Mesangial cell (primary cell): ENCODE results near the gene TK1. TPM values are rescaled to one million over a fixed set of nuclear protein-coding genes. Genes with fewer than 3 reads are reported as not detected.

Experiments used
- total RNA-seq: library from RNA; depleted of rRNA; stranded (reverse); fragments of >200 nt; gene quantifications from 2 replicates; pipeline ENCODE4 v1.2.3, GENCODE V29; 2015

Gene TK1, protein sequence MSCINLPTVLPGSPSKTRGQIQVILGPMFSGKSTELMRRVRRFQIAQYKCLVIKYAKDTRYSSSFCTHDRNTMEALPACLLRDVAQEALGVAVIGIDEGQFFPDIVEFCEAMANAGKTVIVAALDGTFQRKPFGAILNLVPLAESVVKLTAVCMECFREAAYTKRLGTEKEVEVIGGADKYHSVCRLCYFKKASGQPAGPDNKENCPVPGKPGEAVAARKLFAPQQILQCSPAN
- 23.7 and 256 TPM in 2 replicates for total RNA-seq

DNA sequence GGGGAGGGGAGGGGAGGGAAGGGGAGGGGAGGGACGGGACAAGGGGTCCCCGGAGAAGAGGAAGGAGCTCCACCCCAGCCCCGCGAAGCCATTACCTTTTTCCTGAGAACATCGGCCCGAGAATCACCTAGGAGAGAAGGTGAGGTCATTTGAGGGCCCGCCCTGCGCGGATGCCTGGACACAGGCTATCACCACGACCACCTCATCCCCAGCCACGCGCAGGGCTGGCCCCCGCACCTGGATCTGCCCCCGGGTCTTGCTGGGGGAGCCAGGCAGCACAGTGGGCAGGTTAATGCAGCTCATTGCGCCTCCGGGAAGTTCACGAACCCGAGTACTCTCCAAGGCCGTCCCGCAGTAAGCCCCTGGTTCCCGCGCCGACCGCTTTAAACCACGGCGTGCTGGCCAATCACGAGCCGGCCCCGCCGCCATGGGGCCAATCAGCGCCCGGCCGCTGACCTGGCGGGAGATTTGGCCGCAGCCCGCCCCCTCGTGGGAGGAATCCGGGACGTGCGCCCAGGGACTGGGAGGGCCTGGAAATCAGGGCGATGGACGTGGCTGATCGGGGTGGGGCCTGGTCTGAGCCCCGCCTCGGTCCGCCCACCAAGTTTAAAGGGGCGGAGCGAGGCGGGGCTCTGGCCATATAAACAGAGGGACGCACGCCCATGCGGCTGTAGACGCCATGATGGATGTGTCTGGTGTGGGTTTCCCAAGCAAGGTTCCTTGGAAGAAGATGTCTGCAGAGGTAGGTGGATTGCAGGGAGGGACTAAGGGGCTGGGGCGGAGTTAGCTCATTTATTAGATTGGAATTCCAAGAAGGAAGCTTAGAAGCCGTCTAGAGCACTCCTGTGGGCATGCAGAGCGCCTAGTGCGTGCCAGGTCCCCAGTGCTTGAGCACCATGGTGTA is at the start of gene TK1, which contains the start of gene AFMID:
TK1 (minus strand) TSS at position 361 of the 904 bp plus-strand sequence; CDS start at position 303, 58 bp downstream.
AFMID (plus strand) TSS at position 671 of the 904 bp plus-strand sequence; CDS start at position 680, 9 bp downstream.

DNA sequence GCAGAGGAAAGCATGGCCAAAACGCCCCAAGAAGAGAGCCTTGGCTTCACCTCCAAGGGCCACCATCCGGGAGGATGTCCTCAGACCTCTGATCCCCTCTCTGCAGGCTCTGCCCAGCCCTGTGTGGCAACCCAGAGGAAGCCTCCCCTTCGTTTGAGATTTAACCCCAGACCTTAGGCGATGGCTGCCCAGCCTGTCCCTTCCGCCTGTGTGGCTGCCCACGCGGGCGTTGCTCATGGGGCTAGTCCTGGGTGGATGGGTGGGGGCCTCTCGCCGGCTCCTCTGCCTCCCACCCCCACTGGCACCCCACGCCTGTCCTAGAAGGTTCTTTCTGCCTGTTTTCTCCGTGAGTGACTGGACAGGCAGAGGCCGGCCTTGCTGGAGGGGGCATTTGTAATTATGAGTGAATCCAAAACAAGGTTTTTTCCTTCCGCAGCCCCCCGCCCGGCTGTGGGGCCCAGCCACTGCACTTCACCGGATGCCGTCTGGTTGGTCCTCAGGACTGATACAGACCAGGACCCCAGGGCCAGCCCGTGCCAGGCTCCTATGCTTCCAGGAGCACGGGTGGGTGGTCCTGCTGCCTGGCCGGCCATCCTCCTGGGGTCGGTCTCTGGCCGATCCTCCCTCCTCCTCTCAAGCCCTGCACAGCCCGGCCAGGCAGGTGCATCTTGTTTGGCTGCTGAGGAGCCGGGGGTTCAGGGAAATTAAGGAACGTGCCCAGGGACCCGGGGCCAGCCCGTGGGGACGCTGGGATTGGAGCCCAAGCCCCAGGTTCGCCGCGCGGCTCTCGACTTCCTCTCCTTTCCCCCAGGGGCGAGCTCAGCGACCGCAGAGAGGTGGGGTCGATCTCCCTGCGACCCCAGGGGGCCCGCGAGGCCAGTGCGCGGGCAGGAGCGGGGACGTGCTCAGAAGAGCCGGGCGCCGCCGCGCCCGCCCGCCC is 44.4 kb upstream of the TK1 start, which contains the start of gene TMEM235:
TMEM235 (plus strand) TSS at position 636 of the 940 bp plus-strand sequence. CDS start 393 bp downstream, outside the sequence.

DNA sequence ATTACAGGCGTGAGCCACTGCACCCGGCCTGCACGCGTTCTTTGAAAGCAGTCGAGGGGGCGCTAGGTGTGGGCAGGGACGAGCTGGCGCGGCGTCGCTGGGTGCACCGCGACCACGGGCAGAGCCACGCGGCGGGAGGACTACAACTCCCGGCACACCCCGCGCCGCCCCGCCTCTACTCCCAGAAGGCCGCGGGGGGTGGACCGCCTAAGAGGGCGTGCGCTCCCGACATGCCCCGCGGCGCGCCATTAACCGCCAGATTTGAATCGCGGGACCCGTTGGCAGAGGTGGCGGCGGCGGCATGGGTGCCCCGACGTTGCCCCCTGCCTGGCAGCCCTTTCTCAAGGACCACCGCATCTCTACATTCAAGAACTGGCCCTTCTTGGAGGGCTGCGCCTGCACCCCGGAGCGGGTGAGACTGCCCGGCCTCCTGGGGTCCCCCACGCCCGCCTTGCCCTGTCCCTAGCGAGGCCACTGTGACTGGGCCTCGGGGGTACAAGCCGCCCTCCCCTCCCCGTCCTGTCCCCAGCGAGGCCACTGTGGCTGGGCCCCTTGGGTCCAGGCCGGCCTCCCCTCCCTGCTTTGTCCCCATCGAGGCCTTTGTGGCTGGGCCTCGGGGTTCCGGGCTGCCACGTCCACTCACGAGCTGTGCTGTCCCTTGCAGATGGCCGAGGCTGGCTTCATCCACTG is 27.3 kb upstream of the TK1 start, which contains the start of gene BIRC5:
BIRC5 (plus strand) TSS at position 238 of the 690 bp plus-strand sequence; CDS start at position 302, 64 bp downstream.

DNA sequence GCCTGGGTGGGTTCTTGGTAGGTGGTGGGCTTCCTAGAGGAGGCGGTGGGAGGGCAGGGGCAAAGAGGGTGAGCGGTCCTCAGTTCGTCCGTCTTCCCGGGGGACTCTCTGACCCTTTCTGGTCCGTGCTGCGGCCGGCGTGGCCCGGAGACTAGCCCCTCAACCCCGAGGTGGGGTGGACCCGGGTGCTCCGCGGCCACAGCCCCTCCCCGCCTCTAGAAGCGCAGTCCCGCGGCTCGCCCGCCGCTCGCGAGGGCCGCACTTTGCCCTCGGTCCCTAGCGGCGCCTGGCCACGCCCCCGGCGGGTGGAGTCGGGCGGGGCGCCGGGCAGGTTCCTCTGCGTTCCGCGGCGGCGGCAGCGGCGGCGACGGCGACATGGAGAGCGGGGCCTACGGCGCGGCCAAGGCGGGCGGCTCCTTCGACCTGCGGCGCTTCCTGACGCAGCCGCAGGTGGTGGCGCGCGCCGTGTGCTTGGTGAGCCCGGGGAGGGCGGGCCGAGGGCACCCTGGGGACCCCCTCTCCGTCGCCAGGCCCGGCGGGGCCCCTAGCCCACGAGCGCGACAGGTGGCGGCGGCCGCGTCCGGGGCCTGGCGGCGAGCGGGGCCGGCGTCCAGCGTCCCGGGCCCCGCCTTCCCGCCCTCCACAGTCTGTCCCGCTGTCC is 18.5 kb downstream of the TK1 start, which contains the start of gene SYNGR2:
SYNGR2 (plus strand) TSS at position 340 of the 661 bp plus-strand sequence; CDS start at position 376, 36 bp downstream.

DNA sequence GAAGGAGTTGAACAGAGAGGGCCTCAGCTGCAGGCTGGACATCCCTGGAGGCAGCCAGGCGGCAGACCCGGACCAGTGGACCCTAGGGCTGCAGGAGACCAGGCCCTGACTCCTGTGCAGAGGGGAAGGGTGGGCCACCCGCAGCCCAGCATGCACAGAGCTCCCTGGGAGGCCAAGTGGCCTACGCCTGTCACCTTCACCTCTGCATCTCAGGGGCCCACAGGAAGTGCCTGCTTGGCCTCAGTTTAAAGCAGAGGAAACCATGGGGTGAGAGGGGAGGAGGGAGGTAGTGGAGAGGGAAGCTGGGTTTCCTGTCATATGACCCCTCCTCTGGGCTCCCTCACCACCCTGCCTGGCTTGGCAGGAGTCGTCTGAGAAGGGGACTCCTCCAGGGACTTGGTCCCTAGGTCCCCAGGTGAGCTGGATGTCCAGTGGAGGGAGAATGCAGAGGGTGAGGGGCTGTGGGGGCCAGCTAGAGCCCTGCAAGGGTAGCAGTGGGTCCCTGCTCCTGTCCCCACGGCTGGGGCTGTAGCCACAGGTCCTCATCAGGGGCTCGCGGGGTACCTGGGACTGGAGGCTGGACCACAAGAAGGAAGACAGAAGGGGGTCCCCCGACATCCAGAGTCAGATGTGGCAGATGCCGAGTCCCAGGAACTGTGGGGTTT is 56.3 kb downstream of the TK1 start, which contains the start of gene TMC8:
TMC8 (plus strand) TSS at position 335 of the 665 bp plus-strand sequence. CDS start 818 bp downstream, outside the sequence.

DNA sequence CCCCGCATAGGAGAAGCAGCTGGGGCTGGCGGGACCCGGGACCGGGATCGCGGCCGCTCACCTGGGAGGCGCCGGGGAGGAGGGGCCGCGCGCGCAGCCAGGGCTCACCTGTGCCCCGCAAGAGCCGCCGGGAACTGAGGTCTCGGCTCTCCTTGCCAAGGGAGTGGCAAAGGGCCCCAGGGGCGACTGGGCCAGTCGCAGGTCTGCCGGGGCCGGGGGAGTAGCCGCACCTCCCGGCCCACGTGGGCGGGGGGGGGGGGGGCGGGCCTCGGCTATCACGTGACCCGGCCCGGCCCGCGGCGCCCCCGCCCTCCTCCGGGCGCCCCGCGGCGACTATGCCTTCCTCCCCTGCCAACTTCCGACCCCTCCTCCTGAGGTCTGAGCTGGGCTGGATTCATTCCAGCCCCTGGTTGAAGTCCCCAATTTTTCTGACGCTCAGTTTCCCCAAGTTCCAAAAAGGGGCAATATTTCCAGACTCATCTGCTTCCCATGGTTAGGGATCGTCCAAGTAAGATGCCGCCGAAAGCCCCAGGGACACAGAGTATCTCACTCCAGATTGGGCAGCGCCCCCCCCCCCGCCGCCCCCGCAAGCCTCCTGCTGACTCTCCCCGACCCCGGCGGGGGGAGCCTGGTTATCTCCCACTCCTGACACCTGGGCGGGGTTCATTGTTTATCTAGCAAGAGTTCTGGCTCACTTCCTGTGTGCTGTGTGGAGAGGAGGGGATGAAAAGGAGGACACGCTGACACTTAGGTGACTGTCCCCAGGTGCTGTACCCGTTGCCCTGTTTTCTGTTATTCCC is 58.1 kb downstream of the TK1 start, which contains the start of gene TMC6:
TMC6 (minus strand) TSS at position 205 of the 800 bp plus-strand sequence. CDS start 1,923 bp downstream, outside the sequence.

Other genes starting within 250 kb of the TK1 start
- 3.4 and 5.1 TPM in 2 replicates for gene TNRC6C, start 228.3 kb downstream of the TK1 start, total RNA-seq
- gene TMC6, start 58.3 kb downstream of the TK1 start, total RNA-seq, result 18.4 and 33.7 TPM in 2 replicates
- gene TMC8, start 56.3 kb downstream of the TK1 start, total RNA-seq, result under 0.01 TPM in 1 of 2 replicates, not detected in the other
- gene C17orf99, start 40.7 kb downstream of the TK1 start, total RNA-seq, result not detected in 2 replicates
- 59.3 and 93.6 TPM in 2 replicates for gene SYNGR2, start 18.5 kb downstream of the TK1 start, total RNA-seq
- 25.7 and 34.5 TPM in 2 replicates for gene AFMID, start 310 bp upstream of the TK1 start, total RNA-seq
- gene BIRC5, start 27.2 kb upstream of the TK1 start, total RNA-seq, result 12.2 and 122 TPM in 2 replicates
- gene TMEM235, start 44.6 kb upstream of the TK1 start, total RNA-seq, result not detected in 2 replicates
- 40.2 and 61.6 TPM in 2 replicates for gene SOCS3, start 173.0 kb upstream of the TK1 start, total RNA-seq
- gene PGS1, start 191.6 kb upstream of the TK1 start, total RNA-seq, result 31.6 and 53.2 TPM in 2 replicates